ENCODE data around the gene SRSF3.

GRCh38 chr6:36545767-36546307 is 48.3 kb upstream of the SRSF3 start:
- TF ChIP-seq POLR2AphosphoS5 (IDR thresholded peaks at IDR 0.05) (no peak), CTCF (IDR thresholded peaks at IDR 0.05) (no peak), POLR2A (IDR thresholded peaks at IDR 0.05) (no peak)

Data from upper lobe of left lung (tissue), 4 donors.